ENCODE data around the gene DDX25.
"Not testable (repeated sequence)": the region's sequence is repeated elsewhere in the genome, so short reads cannot be mapped to it uniquely, and the experiment has no call there.

DDX25 gene

DNA sequence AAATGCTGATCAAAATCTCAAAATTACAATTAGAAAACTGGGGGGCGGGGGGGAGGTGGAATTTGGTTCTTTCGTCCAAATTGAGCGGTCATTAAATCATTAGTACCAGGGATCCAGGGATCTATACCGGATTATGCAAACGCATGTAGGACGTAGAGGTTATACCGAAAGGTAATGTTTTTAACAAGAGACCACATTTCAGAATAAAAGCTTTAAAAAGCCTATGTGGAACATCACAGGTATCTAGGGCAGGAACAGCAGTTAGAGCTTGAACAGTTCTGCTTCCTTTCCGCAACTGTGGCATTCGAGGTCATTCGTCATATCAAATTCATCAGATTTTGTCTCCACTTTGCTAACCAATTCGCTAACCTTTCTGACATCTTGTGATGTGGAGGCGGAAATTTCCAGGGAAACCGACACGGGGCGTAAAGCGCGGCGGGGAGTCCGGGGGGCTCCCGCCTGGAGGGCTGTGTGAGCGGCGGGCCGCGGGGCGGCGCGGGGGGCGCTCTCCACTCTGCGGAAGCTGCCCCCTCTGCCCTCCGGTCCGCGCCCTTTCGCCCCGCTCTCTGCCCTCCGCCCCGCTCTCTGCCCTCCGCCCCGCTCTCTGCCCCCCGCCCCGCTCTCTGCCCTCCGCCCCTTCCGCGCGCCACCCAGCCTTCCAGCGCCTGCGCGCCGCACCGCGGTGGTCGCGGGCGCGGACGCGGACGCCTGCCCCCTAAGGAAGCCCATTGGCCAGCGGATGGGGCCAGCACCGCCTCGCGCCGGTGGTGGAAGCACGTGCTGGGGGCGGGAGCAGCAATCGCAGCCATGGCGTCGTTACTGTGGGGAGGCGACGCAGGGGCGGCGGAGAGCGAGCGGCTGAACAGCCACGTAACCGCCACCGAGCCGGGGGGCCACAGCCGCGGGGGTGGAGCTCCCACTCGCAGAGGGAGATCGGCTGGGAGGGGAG, at the start of gene DDX25:
Gene DDX25, plus strand, starts transcription at position 798 of the 949 bp plus-strand sequence. Its CDS starts 10 bp downstream, at position 808.
- H3K27ac ChIP-seq: no peak within 1 kb of the TSS

GRCh38 chr11:125857670-125858069, 46.6 kb upstream of the DDX25 start:
- H3K27ac ChIP-seq; DNase-seq (ENCODE audit: low spot score); POLR2A ChIA-PET (ENCODE audit: low non-redundant PET); CTCF ChIA-PET: not testable (repeated sequence)

More for the DNA sequence above, at the start of gene DDX25:
- ChIA-PET CTCF (interaction anchor here (0.7 kb wide), 1 partner anchor 16 kb away, joined by 3 read pairs; no protein-coding TSS in a partner anchor), POLR2A (ENCODE audit: low non-redundant PET) (interaction anchor here (0.7 to 1.3 kb wide), 2 partner anchors 9 to 308 kb away, joined by 3 to 4 read pairs; partner anchors contain the start of gene FAM118B)
- TF ChIP-seq CTCF (conservative IDR thresholded peaks at IDR 0.05; ENCODE audit: low read depth): no peak
- DNase-seq (ENCODE audit: low spot score): no peak

- POLR2A ChIA-PET (ENCODE audit: low non-redundant PET); H3K27ac ChIP-seq; CTCF ChIA-PET; DNase-seq (ENCODE audit: low spot score): not testable (repeated sequence)
Observed at GRCh38 chr11:125862786-125863185, 41.5 kb upstream of the DDX25 start.

DNA sequence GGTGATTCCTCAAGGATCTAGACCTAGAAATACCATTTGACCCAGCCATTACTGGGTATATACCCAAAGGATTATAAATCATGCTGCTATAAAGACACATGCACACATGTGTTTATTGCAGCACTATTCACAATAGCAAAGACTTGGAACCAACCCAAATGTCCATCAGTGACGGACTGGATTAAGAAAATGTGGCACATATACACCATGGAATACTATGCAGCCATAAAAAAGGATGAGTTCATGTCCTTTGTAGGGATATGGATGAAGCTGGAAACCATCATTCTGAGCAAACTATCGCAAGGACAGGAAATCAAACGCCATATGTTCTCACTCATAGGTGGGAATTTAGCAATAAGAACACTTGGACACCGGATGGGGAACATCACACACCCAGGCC, 39.0 kb upstream of the DDX25 start:
- H3K27ac ChIP-seq; CTCF ChIA-PET; DNase-seq (ENCODE audit: low spot score): not testable (repeated sequence)
- POLR2A ChIA-PET (ENCODE audit: low non-redundant PET): interaction anchor here (0.6 kb wide), 1 partner anchor 13 kb away, joined by 3 read pairs; no protein-coding TSS in a partner anchor

DNA sequence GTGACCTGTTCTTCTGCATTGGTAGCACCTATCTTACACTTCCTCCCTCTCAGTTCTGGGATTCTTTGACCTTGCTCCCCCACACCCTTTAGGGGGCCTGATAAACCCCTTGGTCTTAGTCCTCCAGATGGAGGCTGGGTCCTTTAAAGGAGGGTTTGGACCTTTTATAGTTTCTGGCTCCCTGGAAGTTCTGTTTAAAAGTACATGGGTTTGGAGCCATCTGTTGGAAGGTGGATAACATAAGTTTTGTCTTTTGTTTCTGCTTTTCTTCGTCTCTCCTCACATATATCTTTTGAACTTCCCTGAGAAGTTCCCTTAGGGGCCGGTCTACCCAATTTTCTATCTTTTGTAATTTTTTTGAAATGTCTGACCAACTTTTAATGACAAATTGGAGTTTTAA, 34.8 kb upstream of the DDX25 start:
- DNase-seq (ENCODE audit: low spot score): no peak
- ChIA-PET CTCF (interaction anchor here (0.6 kb wide), 1 partner anchor 43 kb away, joined by 3 read pairs; no protein-coding TSS in a partner anchor), POLR2A (ENCODE audit: low non-redundant PET) (no interaction called here)
- H3K27ac ChIP-seq: no peak overlapping the region
- no peak for TF ChIP-seq CTCF (conservative IDR thresholded peaks at IDR 0.05; ENCODE audit: low read depth)

DNA sequence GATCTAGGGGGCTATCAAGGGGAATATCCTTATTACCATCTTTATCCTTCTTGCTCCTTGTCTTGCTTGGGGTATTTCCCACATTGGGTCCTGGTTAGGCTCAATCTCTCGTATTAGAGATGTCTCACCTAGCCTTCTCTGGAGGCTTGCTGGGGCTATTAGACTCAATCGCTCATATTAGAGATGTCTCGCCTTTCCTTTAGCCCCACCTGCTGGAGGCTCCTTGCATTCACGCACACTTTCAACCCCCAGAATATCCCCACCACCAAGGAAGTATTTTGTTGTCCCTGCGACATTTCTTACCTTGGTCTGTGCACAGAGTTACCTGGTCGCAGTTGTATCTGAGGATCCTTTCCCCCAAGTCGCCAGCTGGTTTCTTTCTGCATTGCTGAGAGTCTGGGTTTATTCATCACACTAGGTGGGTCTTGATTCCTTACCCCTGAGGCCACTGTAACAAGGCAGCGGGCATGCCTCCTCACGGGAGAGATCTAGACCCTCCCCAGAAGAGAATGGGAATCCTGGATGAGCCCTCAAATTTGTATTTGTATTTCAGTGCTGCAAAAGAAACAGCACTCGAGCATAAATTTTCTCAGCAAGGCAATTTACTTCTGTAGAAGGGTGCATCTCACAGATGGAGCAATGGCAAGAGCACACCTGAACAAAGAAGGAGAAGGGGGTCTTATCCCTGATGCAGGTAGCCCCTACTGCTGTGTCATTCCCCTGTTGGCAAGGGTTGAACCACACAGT, 32.7 kb upstream of the DDX25 start:
- CTCF ChIA-PET: interaction anchor here (0.5 kb wide), 1 partner anchor 243 kb away, joined by 3 read pairs; no protein-coding TSS in a partner anchor
- peak; percentile 13 for DNase-seq (ENCODE audit: low spot score)
- TF ChIP-seq CTCF (conservative IDR thresholded peaks at IDR 0.05; ENCODE audit: low read depth): peak; percentile 47
- H3K27ac ChIP-seq: no peak overlapping the region
- POLR2A ChIA-PET (ENCODE audit: low non-redundant PET): no interaction called here

DNA sequence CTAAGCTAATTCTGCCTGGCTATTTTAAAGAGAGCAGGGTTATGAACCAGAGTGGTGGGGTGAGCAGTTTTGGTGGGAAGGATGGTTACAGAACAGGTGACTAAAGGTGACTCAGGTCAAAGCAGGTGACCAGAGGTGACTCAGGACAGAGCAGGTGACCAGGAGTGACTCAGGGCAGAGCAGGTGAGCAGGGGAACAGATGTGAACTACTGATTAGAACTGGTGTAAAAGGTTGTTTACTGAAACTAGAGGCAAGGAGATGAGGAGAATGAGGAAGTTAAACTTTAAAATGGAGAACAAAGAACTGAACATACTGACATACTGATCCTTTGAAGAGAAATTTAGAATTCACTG, 32.2 kb upstream of the DDX25 start:
- CTCF ChIA-PET: interaction anchor here (0.5 kb wide), 1 partner anchor 244 kb away, joined by 3 read pairs; no protein-coding TSS in a partner anchor
- DNase-seq (ENCODE audit: low spot score): no peak
- POLR2A ChIA-PET (ENCODE audit: low non-redundant PET): no interaction called here
- TF ChIP-seq CTCF (conservative IDR thresholded peaks at IDR 0.05; ENCODE audit: low read depth): no peak
- H3K27ac ChIP-seq: no peak overlapping the region

Measured in RWPE1 (cell line).